Brain microvascular endothelial cell (primary cell): Measurements from ENCODE around the gene FKBP1C.

ENCODE experiments used
- DNase-seq: peaks from one replicate; pipeline ENCODE4 v3.0.0-alpha.2; 2020
- H3K27ac ChIP-seq: fragments of 250-450 bp; sonication (Bioruptor Pico); 2 replicates; pipeline ENCODE4 v1.5.1; 2020; ENCODE audit warnings: mild to moderate bottlenecking, moderate library complexity
- H3K27me3 ChIP-seq: fragments of 250-450 bp; sonication (Bioruptor Pico); replicated peaks from 2 replicates; pipeline ENCODE4 v1.5.1; 2020; ENCODE audit warnings: mild to moderate bottlenecking
- H3K36me3 ChIP-seq: fragments of 250-450 bp; sonication (Bioruptor Pico); replicated peaks from 2 replicates; pipeline ENCODE4 v1.5.1; 2020; ENCODE audit warnings: mild to moderate bottlenecking
- H3K4me3 ChIP-seq: 2 replicates; pipeline ENCODE4 v1.5.1; 2011; ENCODE audit warnings: low read depth, mild to moderate bottlenecking, control low read depth, low read length, moderate library complexity
- in situ Hi-C: cut with HindIII; loops from 2 replicates; pipeline ENCODE4 v1.10.0; 2017; ENCODE audit warnings: low sequenced_read_pairs, low pct_ligation_motif_present
- TF ChIP-seq, protein P1 (sequence below): IDR thresholded peaks from 2 replicates; pipeline ENCODE4 v1.5.1; 2011; ENCODE audit warnings: low read depth, mild to moderate bottlenecking, moderate library complexity, low read length, control low read depth, inconsistent platforms; ENCODE audit errors: missing control alignments

FKBP1C gene

GRCh38 chr6:63261820-63262219 is 50.6 kb downstream of the FKBP1C start:
- Histone ChIP-seq H3K27ac (no peak overlapping the region), H3K27me3 (no peaks in the 10 kb centered on the region), H3K4me3 (no peak overlapping the region), H3K36me3 (no peaks in the 10 kb centered on the region)
- in situ Hi-C loops: no loop called here
- TF ChIP-seq, protein P1, sequence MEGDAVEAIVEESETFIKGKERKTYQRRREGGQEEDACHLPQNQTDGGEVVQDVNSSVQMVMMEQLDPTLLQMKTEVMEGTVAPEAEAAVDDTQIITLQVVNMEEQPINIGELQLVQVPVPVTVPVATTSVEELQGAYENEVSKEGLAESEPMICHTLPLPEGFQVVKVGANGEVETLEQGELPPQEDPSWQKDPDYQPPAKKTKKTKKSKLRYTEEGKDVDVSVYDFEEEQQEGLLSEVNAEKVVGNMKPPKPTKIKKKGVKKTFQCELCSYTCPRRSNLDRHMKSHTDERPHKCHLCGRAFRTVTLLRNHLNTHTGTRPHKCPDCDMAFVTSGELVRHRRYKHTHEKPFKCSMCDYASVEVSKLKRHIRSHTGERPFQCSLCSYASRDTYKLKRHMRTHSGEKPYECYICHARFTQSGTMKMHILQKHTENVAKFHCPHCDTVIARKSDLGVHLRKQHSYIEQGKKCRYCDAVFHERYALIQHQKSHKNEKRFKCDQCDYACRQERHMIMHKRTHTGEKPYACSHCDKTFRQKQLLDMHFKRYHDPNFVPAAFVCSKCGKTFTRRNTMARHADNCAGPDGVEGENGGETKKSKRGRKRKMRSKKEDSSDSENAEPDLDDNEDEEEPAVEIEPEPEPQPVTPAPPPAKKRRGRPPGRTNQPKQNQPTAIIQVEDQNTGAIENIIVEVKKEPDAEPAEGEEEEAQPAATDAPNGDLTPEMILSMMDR: no peak
- no peak for DNase-seq
